HG03039 (cell line): ENCODE measurements around the gene GARIN5A.
"Not testable (repeated sequence)": the region's sequence is repeated elsewhere in the genome, so short reads cannot be mapped to it uniquely, and the experiment has no call there.

Experiments
- ATAC-seq: cut with Tn5 transposase; IDR thresholded peaks from one replicate; pipeline ENCODE4 v1.9.1; 2021; ENCODE audit warnings: mild to moderate bottlenecking, moderate library complexity; ENCODE audit not compliant: unreplicated experiment

Gene GARIN5A

GRCh38 chr19:50465986-50466705, 10.5 kb downstream of the GARIN5A start:
- no peak for ATAC-seq

- ATAC-seq, result no peak
Observed at GRCh38 chr19:50465000-50465399, 11.6 kb downstream of the GARIN5A start.

GRCh38 chr19:50464348-50464747, 12.3 kb downstream of the GARIN5A start:
- no peak for ATAC-seq

GRCh38 chr19:50462970-50463369, 13.7 kb downstream of the GARIN5A start:
- no peak for ATAC-seq

- ATAC-seq, result no peak
Observed at GRCh38 chr19:50461066-50461875, 15.4 kb downstream of the GARIN5A start.

GRCh38 chr19:50460161-50460765, 16.4 kb downstream of the GARIN5A start:
- ATAC-seq, result no peak

GRCh38 chr19:50459638-50460037, 17.0 kb downstream of the GARIN5A start:
- ATAC-seq, result no peak

GRCh38 chr19:50459067-50459456, 17.6 kb downstream of the GARIN5A start:
- no peak for ATAC-seq

- ATAC-seq, result no peak
Observed at GRCh38 chr19:50458396-50459066, 18.1 kb downstream of the GARIN5A start.

GRCh38 chr19:50457300-50457699, 19.3 kb downstream of the GARIN5A start:
- ATAC-seq, result no peak

GRCh38 chr19:50455992-50456391, 20.7 kb downstream of the GARIN5A start:
- no peak for ATAC-seq

- no peak for ATAC-seq
Observed at GRCh38 chr19:50453243-50453642, 23.4 kb downstream of the GARIN5A start.

- no peak for ATAC-seq
Observed at GRCh38 chr19:50451223-50451534, 25.5 kb downstream of the GARIN5A start.

GRCh38 chr19:50450369-50451222, 26.1 kb downstream of the GARIN5A start:
- ATAC-seq, result no peak

- ATAC-seq, result no peak
Observed at GRCh38 chr19:50449236-50449899, 27.3 kb downstream of the GARIN5A start.

GRCh38 chr19:50447750-50448149, 28.9 kb downstream of the GARIN5A start:
- no peak for ATAC-seq

GRCh38 chr19:50447053-50447452, 29.6 kb downstream of the GARIN5A start:
- no peak for ATAC-seq

GRCh38 chr19:50444059-50444458, 32.6 kb downstream of the GARIN5A start:
- ATAC-seq, result no peak

- ATAC-seq, result not testable (repeated sequence)
Observed at GRCh38 chr19:50439130-50439529, 37.5 kb downstream of the GARIN5A start.

GRCh38 chr19:50437862-50438449, 38.7 kb downstream of the GARIN5A start:
- ATAC-seq, result no peak
